ENCODE measurements around the gene BNIP2.

Gene BNIP2

DNA sequence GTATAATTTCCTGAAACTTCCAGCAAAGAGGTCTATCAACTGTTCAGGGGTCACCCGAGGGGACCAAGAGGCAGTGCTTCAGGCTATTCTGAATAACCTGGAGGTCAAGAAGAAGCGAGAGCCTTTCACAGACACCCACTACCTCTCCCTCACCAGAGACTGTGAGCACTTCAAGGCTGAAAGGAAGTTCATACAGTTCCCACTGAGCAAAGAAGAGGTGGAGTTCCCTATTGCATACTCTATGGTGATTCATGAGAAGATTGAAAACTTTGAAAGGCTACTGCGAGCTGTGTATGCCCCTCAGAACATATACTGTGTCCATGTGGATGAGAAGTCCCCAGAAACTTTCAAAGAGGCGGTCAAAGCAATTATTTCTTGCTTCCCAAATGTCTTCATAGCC is 70.7 kb downstream of the BNIP2 start:
- no peak for DNase-seq

DNA sequence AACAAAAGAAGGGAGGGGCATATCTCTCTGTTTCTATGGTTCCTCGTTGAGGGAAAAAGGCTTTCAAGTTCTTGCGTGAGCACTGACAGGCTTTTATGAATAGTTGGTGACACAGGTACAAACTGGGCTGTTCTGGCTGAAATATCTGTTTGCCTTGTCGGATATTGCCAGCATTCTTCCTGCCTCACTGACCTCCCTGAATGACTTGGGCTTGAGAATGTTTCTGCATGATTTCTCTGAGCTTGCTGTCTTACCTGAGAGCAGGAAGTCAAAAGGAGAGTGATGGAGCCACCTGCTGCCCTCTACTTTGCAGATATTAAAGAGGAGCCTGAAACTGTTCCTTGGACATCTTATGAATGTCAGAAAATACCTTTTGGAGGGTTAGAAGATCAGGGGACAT is 72.7 kb downstream of the BNIP2 start:
- DNase-seq, result no peak

DNA sequence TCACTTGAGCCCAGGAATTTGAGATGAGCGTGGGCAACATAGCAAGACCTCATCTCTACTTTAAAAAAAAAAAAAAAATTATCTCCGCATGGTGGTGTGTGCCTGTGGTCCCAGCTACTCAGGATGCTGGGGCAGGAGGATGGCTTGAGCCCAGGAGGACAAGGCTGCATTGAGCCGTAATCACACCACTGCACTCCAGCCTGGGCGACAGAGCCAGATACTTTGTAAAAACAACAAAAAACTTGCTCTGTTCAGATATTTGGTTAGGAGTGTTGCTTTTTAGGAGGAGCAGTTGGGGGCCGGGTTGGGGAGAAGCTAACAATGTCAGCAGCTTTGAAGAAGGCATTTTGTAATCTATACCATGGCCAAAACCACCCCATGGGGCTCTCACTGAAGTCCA is 73.5 kb downstream of the BNIP2 start:
- no peak for DNase-seq

DNA sequence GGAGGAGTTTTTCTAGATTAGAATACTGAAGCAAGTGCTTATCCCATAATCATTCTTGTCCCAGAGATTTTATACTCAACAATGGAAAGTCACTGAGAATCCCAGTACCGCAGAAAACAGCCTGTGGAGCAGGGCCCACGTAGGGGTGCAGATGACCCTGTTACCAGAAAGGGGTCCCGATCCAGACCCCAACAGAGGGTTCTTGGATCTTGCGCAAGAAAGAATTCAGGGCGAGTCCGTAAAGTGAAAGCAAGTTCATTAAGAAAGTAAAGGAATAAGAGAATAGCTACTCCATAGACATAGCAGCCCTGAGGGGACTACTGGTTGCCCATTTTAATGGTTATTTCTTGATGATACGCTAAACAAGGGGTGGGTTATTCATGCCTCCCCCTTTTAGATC is 75.0 kb downstream of the BNIP2 start:
- DNase-seq, result no peak

DNA sequence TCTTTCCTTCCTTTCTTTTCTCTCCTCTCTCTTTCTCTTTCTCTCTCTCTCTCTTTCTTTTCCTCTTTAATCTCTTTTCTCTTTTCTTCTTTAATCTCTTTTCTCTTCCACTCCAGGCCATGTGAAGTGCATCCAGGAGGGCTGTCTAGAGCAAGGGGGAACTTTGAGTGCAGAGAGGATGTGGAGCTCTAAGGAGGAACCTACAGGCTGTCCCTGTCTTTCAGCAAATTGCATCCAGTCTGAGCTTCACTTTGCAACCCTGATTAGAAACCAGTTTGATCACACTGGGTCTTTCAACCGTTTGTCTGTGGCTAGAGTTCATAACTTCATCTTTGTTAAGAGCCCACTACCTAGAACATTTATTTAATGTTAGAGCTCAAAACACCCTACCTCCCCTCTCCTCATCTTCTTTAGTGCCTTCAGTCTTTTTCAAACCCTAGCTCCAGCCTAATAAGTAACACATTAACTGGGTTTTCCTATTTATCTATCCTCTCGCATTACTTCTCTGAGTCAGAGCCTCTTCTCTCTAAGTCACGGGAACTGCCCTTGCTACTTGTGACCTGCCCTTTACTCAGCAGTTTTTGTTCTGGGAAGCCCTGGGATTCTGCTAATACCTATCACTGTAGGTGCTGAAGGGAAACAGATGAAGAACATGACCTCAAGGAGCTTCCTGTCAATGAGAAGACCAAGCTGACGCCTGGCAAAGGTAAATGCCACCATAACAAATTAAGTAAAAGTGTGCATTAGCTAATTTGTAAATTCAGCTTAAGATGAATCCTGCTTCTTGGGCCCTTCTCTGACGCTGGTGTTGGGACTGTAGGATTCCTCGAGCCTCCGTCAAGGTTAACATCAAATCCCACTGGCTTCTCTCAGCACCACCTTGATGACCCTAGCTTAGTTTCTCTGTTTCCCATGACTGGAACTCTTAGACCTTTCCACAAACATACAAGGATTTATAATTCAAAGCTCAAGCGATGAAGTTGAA is 77.6 kb downstream of the BNIP2 start, which contains the start of gene GCNT3:
GCNT3 (plus strand) TSS at position 508 of the 985 bp plus-strand sequence. CDS start 6,456 bp downstream, outside the sequence.
- DNase-seq, result no peak

DNA sequence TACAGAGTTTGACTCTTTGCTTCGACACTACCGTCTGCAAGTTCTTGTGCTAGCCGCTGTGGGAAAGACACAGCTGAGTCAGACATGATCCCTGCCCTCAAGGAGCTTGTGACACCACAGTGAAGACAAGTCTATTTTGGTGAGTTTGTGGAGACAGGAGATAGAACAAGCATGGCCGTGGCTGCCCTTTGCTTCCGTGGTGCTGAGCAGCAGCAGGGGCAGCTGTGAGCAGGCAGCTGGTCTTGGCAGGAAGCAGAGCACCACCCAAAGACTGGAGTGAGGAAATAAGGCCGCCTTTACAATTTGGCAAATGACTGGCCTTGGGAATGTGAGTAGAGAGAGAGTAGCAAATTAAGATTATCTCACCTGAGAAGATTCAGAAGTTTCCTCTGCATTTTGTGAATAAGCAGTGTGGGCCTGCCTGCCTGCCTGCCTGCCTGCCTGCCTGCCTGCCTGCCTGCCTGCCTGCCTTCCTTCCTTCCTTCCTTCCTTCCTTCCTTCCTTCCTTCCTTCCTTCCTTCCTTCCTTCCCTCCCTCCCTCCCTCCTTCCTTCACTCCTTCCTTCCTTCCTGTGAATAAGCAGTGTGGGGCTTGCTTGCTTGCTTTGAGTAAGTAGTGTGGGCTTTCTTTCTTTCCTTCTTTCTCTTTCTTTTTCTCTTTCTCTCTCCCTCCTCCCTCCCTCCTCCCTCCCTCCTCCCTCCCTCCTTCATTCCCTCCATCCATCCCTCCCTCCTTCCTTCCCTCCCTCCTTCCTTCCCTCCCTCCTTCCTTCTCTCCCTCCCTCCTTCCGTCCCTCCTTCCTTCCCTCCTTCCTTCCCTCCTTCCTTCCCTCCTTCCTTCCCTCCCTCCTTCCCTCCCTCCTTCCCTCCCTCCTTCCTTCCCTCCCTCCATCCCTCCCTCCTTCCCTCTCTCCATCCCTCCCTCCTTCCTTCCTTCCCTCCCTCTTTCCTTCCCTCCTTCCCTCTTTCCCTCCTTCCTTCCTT is 79.1 kb downstream of the BNIP2 start:
- DNase-seq, result no peak
